AG04449 (cell line): ENCODE data around the gene ITPRID1.

Experiments used
- CTCF ChIA-PET: fragments of 350-600 bp; formaldehyde crosslinking; extraction: SDS; loops from one replicate; lab custom pipeline; 2021; ENCODE audit warnings: antibody characterized with exemption; lab: Yijun Ruan, JAX
- POLR2A ChIA-PET: fragments of 400-600, 350-600 bp; formaldehyde crosslinking; extraction: SDS; loops from one replicate; lab custom pipeline; 2020; ENCODE audit warnings: antibody characterized with exemption, inconsistent platforms; lab: Yijun Ruan, JAX
- DNase-seq: peaks from one replicate; pipeline ENCODE4 v3.0.0-alpha.2; 2010; ENCODE audit warnings: low read depth, low spot score
- H3K4me3 ChIP-seq: 2 replicates; pipeline ENCODE4 v1.5.1; 2011; ENCODE audit warnings: low read depth, mild to moderate bottlenecking, control low read depth, low read length
- TF ChIP-seq, protein P1 (sequence below): IDR thresholded peaks from one replicate; pipeline ENCODE4 v1.5.1; 2011; ENCODE audit warnings: mild to moderate bottlenecking, moderate library complexity, low read length, control low read depth, inconsistent platforms; ENCODE audit not compliant: insufficient read depth; ENCODE audit errors: missing control alignments

ITPRID1 gene

DNA sequence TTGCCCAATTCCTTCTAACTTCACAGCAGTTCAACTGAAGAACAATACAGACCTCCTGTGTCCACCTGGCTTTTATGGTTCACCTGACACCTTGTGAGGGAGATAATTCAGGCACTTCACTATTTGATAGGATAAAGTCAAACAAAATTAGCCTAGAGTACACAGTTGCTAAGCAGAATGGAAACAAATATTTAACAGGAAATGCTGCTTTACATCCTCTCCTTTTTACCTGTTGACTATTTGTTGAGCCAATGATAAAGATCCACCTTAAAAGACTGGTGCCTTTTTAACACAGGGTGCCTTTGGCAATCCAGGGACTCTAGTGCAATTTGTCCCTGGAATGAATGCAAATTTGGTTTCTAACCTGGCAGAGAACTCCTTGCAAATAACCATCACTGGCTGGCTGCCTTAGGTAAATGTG lies 39.8 kb downstream of the ITPRID1 start:
- no peak for DNase-seq
- CTCF ChIA-PET: no interaction called here
- H3K4me3 ChIP-seq: no peak overlapping the region
- POLR2A ChIA-PET: no interaction called here
- TF ChIP-seq, protein P1, sequence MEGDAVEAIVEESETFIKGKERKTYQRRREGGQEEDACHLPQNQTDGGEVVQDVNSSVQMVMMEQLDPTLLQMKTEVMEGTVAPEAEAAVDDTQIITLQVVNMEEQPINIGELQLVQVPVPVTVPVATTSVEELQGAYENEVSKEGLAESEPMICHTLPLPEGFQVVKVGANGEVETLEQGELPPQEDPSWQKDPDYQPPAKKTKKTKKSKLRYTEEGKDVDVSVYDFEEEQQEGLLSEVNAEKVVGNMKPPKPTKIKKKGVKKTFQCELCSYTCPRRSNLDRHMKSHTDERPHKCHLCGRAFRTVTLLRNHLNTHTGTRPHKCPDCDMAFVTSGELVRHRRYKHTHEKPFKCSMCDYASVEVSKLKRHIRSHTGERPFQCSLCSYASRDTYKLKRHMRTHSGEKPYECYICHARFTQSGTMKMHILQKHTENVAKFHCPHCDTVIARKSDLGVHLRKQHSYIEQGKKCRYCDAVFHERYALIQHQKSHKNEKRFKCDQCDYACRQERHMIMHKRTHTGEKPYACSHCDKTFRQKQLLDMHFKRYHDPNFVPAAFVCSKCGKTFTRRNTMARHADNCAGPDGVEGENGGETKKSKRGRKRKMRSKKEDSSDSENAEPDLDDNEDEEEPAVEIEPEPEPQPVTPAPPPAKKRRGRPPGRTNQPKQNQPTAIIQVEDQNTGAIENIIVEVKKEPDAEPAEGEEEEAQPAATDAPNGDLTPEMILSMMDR: no peak

DNA sequence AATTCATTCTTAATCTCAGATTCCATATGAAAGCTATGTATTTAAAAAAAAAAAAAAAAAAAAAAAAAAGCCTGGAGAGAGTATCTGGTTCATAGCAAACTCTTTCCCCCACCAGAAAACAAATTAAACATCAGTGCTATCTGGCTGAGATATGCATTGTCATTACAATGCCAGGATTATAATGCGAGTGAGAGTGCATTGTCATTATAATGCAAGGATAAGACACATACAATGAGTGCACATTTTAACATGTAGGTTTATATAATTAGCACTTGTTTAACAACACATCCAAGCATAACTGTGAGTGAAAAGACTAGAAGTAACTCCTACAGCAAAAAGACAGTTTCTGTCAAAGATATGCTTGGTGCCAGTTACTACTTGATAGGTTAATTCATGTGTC lies 48.1 kb downstream of the ITPRID1 start:
- H3K4me3 ChIP-seq: no peak overlapping the region
- CTCF ChIA-PET: no interaction called here
- no peak for DNase-seq
- POLR2A ChIA-PET: no interaction called here
- TF ChIP-seq, protein P1: no peak

DNA sequence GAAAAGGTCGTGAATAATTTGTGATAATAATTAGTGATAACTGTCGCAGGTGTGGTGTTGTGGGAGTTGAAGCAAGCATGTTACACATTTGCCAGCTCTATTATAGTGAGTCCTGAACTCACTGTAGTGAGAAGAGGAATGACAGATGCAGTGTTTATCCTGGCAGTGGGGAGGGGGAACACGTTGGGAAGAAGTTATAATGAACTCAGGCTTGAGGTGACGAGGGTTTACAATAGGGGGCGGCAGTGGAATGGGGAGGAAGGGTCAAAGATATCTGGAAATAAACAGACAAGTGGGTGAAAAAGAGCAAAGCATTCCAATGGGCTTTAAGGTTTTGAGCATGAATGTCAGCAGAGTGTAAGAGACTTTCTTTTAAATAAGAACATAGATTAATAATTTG lies 49.6 kb downstream of the ITPRID1 start:
- no peak for DNase-seq
- ChIA-PET CTCF (no interaction called here), POLR2A (no interaction called here)
- H3K4me3 ChIP-seq: no peak overlapping the region
- TF ChIP-seq, protein P1: no peak

DNA sequence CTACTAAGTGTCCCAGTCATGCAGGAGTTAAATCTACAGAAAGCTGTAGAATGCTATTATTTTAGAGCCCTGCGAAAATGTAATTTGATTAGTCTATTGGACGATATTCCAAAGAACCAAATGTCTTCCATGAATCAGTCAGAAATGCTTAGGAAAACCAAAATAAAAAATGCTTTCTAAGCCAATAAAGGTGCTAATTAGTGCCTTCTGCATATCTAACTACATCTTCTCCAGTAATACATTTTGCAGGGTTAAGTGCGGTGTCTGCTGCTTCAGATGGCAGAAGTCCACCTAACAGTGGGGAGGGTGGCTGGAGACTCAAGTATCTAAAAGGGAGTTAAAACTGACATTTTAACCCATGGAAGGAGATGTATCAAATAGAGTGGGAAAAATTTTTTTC lies 50.1 kb downstream of the ITPRID1 start:
- no peak overlapping the region for H3K4me3 ChIP-seq
- ChIA-PET POLR2A (no interaction called here), CTCF (no interaction called here)
- TF ChIP-seq, protein P1: no peak
- no peak for DNase-seq

DNA sequence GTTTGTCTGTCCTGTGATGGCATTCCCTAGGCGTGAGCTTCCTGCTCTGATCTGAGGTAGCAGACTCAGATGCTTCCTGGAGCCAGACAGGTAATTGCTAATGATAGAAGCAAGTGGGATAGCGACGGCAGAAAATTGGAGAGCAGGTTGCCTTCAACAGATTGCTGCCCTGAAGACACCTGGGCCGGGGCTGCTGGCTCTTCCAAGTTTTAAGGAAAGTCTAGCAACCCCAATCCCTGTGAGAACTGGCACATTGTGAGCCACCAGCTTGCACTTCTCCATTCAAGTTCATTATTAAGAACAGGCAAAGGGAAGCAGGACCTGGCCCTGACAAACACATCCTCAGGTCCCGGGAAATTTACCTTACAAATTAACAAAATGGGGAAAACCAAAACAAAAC lies 50.8 kb downstream of the ITPRID1 start:
- TF ChIP-seq, protein P1: no peak
- no peak overlapping the region for H3K4me3 ChIP-seq
- no peak for DNase-seq
- ChIA-PET CTCF (no interaction called here), POLR2A (no interaction called here)

DNA sequence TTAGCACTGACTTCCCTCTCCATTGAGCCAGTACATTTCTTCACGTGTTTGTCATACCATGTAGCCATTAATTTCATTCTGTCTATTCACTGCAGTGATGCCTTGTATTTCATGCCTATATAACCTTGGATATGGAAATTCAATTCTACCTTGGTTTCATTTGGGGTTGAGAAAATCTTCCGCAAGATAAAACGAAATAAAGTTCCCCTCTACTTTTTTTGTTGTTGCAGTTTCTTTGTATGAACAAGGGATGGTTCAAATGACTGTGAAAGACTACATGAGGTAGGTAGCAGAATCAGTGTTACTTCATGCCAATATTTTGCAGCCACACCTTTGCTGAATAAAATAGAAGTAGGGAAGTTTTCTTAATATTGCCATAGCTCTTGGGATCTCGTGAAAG lies 55.6 kb downstream of the ITPRID1 start:
- CTCF ChIA-PET: interaction anchor here (1.1 kb wide), 1 partner anchor 435 kb away, joined by 3 read pairs; no protein-coding TSS in a partner anchor
- TF ChIP-seq, protein P1: no peak
- POLR2A ChIA-PET: no interaction called here
- DNase-seq: no peak
- no peak overlapping the region for H3K4me3 ChIP-seq

DNA sequence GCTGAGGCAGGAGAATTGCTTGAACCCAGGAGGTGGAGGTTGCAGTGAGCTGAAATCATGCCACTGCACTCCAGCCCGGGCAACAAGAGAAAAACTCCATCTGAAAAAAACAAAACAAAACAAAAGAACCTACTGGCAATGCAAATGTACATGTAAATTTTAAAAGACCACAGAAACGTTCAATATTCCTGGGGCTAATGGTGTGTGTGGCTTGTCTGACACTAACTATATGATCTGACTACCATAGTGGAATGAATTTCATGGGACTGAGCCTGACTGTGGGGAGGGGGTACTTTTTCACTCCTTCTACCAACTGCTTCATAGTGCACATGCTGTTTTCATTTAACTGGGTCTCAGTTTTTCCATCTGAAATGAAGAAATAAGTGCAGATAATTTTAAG lies 69.6 kb downstream of the ITPRID1 start:
- TF ChIP-seq, protein P1: no peak
- no peak for DNase-seq
- POLR2A ChIA-PET: no interaction called here
- no peak overlapping the region for H3K4me3 ChIP-seq
- CTCF ChIA-PET: no interaction called here
